ENCODE measurements around the gene FBXW5. TPM values are rescaled to one million over a fixed set of nuclear protein-coding genes. Genes with fewer than 3 reads are reported as not detected.

Gene FBXW5
- total and polyA plus RNA-seq, 9 of the 15 experiments (the other 6 are each of a cell fraction or from before 2014, with no cell fraction given): 0.21 to 128 (median 37.0) TPM

GRCh38 chr9:136943291-136944211, 987 bp downstream of the FBXW5 start (continued):
- no peak for TF ChIP-seq BRCA1 (IDR thresholded peaks at IDR 0.05)
- TF ChIP-seq BRCA1 (CRISPR knock-in tag; IDR thresholded peaks at IDR 0.05): no peak
- TF ChIP-seq HMGN3 (IDR thresholded peaks at IDR 0.05; ENCODE audit: borderline replicate concordance, extremely low read depth, insufficient read length, low read depth, low read length): no peak
- TF ChIP-seq ZNF583 (CRISPR knock-in tag; IDR thresholded peaks at IDR 0.05): no peak
- TF ChIP-seq POLR3G (IDR thresholded peaks at IDR 0.05; ENCODE audit: extremely low read depth, insufficient read length, insufficient replicate concordance): no peak
- TF ChIP-seq E2F6 (IDR thresholded peaks at IDR 0.05; ENCODE audit: borderline replicate concordance in 1 of 2, extremely low read depth in 1 of 2, insufficient read depth in 1 of 2, insufficient read length in 1 of 2, low read depth in 1 of 2, low read length in 1 of 2, poor library complexity in 1 of 2, severe bottlenecking in 1 of 2): peak in 1 of 2 experiments; percentile 19
- no peak for TF ChIP-seq ZNF778 (CRISPR knock-in tag; IDR thresholded peaks at IDR 0.05)
- no peak for TF ChIP-seq PPARD (CRISPR knock-in tag; IDR thresholded peaks at IDR 0.05)
- TF ChIP-seq FOXA3 (CRISPR knock-in tag; conservative IDR thresholded peaks at IDR 0.05 in 1 of 2, IDR thresholded peaks at IDR 0.05 in 1 of 2): no peak
- TF ChIP-seq ZNF740 (CRISPR knock-in tag; IDR thresholded peaks at IDR 0.05): peak; percentile 63; the same call in 1 of the 2 replicates
- TF ChIP-seq ZNF740 (tag; IDR thresholded peaks at IDR 0.05): peak in 1 of 2 experiments; percentile 64; a peak in 1 of 4 replicates
- TF ChIP-seq EWSR1 (IDR thresholded peaks at IDR 0.05; ENCODE audit: borderline replicate concordance, low read depth, partially characterized antibody): no peak
- no peak; the same call in 1 of the 2 replicates for TF ChIP-seq MYC (IDR thresholded peaks at IDR 0.05; ENCODE audit: low read depth, low read length)
- TF ChIP-seq MYC (CRISPR knock-in tag; IDR thresholded peaks at IDR 0.05; ENCODE audit: borderline replicate concordance, low read depth): peak; percentile 43; the same call in 1 of the 2 replicates
- no peak for TF ChIP-seq CHCHD3 (CRISPR knock-in tag; IDR thresholded peaks at IDR 0.05)
- no peak for TF ChIP-seq ZNF121 (CRISPR knock-in tag; conservative IDR thresholded peaks at IDR 0.05)

Measured in K562 (cell line).